Glutamatergic neuron (in vitro differentiated cells): ENCODE data around the gene RCAN2. TPM values are rescaled to one million over a fixed set of nuclear protein-coding genes. Genes with fewer than 3 reads are reported as not detected.

Experiments
- DNase-seq: peaks from one replicate; pipeline ENCODE4 v3.0.0; 2022
- H3K27ac Mint-ChIP-seq: one replicate; pipeline ENCODE4 v1.8.0; 2020; ENCODE audit warnings: mild to moderate bottlenecking, mixed read lengths, inconsistent platforms; ENCODE audit not compliant: unreplicated experiment
- H3K27me3 Mint-ChIP-seq: one replicate; pipeline ENCODE4 v1.8.0; 2020; ENCODE audit warnings: mild to moderate bottlenecking, moderate library complexity, mixed read lengths, inconsistent platforms; ENCODE audit not compliant: unreplicated experiment
- H3K36me3 Mint-ChIP-seq: one replicate; pipeline ENCODE4 v1.8.0; 2020; ENCODE audit warnings: mild to moderate bottlenecking, mixed read lengths, inconsistent platforms; ENCODE audit not compliant: unreplicated experiment
- H3K4me1 Mint-ChIP-seq: one replicate; pipeline ENCODE4 v1.8.0; 2020; ENCODE audit warnings: mild to moderate bottlenecking, low read depth, mixed read lengths, inconsistent platforms; ENCODE audit not compliant: unreplicated experiment
- H3K4me3 Mint-ChIP-seq: one replicate; pipeline ENCODE4 v1.8.0; 2020; ENCODE audit warnings: mild to moderate bottlenecking, mixed read lengths, inconsistent platforms; ENCODE audit not compliant: unreplicated experiment
- H3K9me3 Mint-ChIP-seq: one replicate; pipeline ENCODE4 v1.8.0; 2020; ENCODE audit warnings: mild to moderate bottlenecking, moderate library complexity, mixed read lengths, inconsistent platforms; ENCODE audit not compliant: unreplicated experiment
- CTCF ChIP-seq: fragments of 200-600 bp; sonication (generic); IDR thresholded peaks from one replicate; pipeline ENCODE4 v1.5.0; 2021; ENCODE audit not compliant: partially characterized antibody, unreplicated experiment
- total RNA-seq: library from RNA; stranded (reverse); fragmentation: NEBNext Ultra II Directional; extraction: Animal tissue kit (Norgen Biotek cat#: 25700); gene quantifications from one replicate; pipeline ENCODE4 v1.2.1, GENCODE V29; 2021; ENCODE audit not compliant: unreplicated experiment

The RCAN2 gene
- total RNA-seq, 1 donor from 2014 or later = 21.6 TPM

GRCh38 chr6:46437671-46438221 lies 53.5 kb downstream of the RCAN2 start:
- H3K4me3 Mint-ChIP-seq = no peak overlapping the region
- H3K27me3 Mint-ChIP-seq = no peaks in the 10 kb centered on the region
- H3K36me3 Mint-ChIP-seq = no peaks in the 10 kb centered on the region
- H3K27ac Mint-ChIP-seq = no peak overlapping the region
- no peaks in the 10 kb centered on the region for H3K4me1 Mint-ChIP-seq
- no peaks in the 10 kb centered on the region for H3K9me3 Mint-ChIP-seq
- no peak for TF ChIP-seq CTCF
- no peak for DNase-seq

GRCh38 chr6:46422619-46423018 lies 68.6 kb downstream of the RCAN2 start:
- no peak overlapping the region for H3K27ac Mint-ChIP-seq
- no peak for TF ChIP-seq CTCF
- no peak for DNase-seq
- H3K27me3 Mint-ChIP-seq = no peaks in the 10 kb centered on the region
- no peak overlapping the region for H3K4me3 Mint-ChIP-seq
- H3K36me3 Mint-ChIP-seq = no peaks in the 10 kb centered on the region
- no peaks in the 10 kb centered on the region for H3K9me3 Mint-ChIP-seq
- H3K4me1 Mint-ChIP-seq = no peaks in the 10 kb centered on the region

GRCh38 chr6:46421939-46422338 lies 69.3 kb downstream of the RCAN2 start:
- DNase-seq = no peak
- no peaks in the 10 kb centered on the region for H3K27me3 Mint-ChIP-seq
- no peak for TF ChIP-seq CTCF
- H3K9me3 Mint-ChIP-seq = no peaks in the 10 kb centered on the region
- no peaks in the 10 kb centered on the region for H3K36me3 Mint-ChIP-seq
- H3K4me1 Mint-ChIP-seq = no peaks in the 10 kb centered on the region
- no peak overlapping the region for H3K4me3 Mint-ChIP-seq
- H3K27ac Mint-ChIP-seq = no peak overlapping the region

GRCh38 chr6:46420921-46421638 lies 70.2 kb downstream of the RCAN2 start:
- Mint-ChIP-seq H3K36me3 (no peaks in the 10 kb centered on the region), H3K27ac (no peak overlapping the region), H3K4me1 (no peaks in the 10 kb centered on the region), H3K4me3 (no peak overlapping the region), H3K9me3 (no peaks in the 10 kb centered on the region), H3K27me3 (no peaks in the 10 kb centered on the region)
- no peak for TF ChIP-seq CTCF
- DNase-seq = no peak

- Mint-ChIP-seq H3K4me3 (no peak overlapping the region), H3K4me1 (no peaks in the 10 kb centered on the region)
- TF ChIP-seq CTCF = peak; percentile 61
Observed at GRCh38 chr6:46419576-46420002, 71.7 kb downstream of the RCAN2 start.

More at GRCh38 chr6:46419576-46420002, 71.7 kb downstream of the RCAN2 start:
- no peaks in the 10 kb centered on the region for H3K36me3 Mint-ChIP-seq
- H3K9me3 Mint-ChIP-seq = no peaks in the 10 kb centered on the region
- H3K27me3 Mint-ChIP-seq = no peaks in the 10 kb centered on the region
- no peak overlapping the region for H3K27ac Mint-ChIP-seq
- DNase-seq = peak; percentile 41
